LNCAP (cell line): ENCODE results near the gene ESRRA.
A peak's percentile ranks its signal among the peaks of the same experiment; 100 is the strongest.

Experiments
- TF ChIP-seq, protein P1 (sequence below): fragments of 450-650 bp; IDR thresholded peaks from 2 replicates; pipeline ENCODE4 v1.5.1; 2017; ENCODE audit warnings: mild to moderate bottlenecking

The ESRRA gene

DNA sequence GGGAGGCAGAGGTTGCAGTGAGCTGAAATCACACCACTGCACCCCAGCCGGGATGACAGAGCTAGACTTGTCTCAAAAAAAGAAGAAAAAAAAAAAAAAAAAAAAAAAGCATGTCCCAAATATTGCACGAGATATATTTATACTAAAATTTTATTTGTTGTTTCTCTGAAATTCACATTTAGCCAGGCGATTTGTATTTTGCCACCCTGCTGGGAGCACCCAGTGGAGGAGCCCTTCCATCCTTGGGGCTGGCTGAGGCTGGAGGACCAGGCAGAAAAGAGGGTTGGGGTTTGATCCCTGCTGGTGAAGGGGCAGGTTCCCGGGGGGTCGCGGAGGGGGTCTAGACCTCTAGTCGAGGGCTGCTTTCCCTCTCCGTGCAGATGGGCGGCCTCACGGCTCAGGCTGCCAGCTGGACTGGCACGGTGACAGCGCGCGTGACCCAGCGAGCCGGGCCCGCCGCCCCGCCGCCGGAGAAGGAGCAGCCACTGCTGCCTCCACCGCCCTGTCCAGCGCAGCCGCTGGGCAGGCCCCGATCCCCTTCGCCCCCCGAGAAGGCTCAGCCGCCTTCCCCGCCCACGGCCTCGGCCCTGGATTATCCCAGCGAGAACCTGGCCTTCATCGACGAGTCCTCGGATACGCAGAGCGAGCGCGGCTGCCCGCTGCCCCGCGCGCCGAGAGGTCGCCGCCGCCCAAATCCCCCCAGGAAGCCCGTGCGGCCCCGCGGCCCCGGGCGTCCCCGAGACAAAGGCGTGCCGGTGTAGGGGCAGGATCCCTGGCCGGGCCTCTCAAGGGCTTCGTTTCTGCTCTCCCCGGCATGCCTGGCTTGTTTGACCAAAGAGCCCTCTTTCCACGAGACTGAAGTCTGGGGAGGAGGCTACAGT, 6.1 kb upstream of the ESRRA start:
- TF ChIP-seq, protein P1, sequence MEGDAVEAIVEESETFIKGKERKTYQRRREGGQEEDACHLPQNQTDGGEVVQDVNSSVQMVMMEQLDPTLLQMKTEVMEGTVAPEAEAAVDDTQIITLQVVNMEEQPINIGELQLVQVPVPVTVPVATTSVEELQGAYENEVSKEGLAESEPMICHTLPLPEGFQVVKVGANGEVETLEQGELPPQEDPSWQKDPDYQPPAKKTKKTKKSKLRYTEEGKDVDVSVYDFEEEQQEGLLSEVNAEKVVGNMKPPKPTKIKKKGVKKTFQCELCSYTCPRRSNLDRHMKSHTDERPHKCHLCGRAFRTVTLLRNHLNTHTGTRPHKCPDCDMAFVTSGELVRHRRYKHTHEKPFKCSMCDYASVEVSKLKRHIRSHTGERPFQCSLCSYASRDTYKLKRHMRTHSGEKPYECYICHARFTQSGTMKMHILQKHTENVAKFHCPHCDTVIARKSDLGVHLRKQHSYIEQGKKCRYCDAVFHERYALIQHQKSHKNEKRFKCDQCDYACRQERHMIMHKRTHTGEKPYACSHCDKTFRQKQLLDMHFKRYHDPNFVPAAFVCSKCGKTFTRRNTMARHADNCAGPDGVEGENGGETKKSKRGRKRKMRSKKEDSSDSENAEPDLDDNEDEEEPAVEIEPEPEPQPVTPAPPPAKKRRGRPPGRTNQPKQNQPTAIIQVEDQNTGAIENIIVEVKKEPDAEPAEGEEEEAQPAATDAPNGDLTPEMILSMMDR = no peak

DNA sequence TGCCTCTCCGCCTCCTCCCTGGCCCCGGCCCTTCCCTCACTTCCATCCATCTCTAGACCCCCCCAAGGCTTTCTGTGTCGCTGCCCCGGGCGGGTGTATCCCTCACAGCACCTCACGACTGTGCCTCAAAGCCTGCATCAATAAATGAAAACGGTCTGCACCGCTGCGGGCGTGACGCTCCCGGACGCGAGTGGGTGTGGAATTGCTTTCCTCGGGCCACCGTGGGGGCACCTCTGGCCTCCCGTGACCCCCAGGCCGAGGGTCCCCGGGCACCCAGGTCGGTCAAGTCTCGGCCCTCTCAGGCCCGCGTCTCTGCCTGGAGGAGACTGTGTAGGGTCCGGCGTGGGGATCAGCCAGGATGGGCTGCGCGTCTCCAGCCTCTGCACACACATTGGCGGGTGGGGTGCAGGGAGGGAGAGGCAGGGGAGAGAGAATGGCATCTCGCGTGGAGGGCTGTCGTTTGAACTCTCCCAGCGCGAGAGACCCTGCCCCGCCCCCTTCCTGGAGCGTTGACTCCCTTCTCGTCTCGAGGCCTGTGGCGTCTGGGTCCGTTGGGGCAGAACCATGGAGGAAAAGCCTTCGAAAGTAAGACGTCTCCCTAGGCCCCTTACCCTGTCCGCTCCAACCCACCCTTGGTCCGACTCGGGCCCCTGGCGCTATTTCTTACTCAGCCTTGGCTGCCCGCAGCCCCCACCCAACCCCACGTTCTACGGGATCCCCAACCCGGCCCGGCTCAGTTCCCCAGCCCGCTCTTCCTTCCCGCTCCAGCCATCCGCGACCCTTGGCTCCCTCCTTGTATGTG, 5.3 kb upstream of the ESRRA start, which contains the start of gene CATSPERZ:
Gene CATSPERZ (plus strand): TSS at position 512 of the 802 bp plus-strand sequence. CDS start 53 bp downstream, at position 565.
- TF ChIP-seq, protein P1 = no peak

DNA sequence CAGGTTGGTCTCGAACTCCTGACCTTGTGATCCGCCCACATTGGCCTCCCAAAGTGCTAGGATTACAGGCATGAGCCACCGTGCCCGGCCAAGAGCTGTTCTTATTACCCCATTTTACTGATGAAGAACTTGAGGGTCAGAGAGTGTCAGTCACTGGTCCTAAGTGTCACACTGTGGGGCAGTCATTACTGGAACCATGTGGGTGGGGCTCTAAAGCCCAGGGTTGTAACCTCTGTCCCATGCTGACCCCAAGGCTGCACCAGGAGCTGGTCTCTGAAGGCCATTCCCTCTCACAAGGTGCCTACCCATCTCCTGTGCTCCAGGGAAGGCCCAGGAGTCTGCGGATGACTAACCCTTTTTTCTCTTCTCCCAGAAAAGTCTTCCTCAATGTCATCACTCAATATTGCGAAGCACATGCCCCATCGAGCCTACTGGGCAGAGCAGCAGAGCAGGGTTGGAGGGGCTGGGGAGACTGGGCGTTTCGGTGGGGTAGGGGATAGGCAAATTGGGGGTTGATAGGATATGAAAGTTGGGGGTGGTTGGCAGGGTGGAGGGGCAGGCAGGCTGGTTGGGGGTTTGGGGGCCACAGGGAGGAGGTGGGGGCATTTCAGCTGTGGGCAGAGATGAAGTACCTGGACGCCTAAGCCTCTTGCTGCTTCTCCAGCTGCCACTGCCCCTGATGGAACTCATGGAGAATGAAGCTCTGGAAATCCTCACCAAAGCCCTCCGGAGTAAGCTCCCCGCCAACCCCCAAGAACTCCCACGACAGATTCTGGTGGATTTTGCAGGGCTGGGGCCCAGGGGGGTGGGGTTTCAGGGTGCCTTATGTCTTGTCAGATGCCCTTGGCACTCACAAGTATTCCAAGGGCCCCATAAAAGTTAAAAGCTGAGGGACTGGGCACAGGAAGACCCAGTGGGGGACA, 2.0 kb upstream of the ESRRA start:
- TF ChIP-seq, protein P1 = no peak

DNA sequence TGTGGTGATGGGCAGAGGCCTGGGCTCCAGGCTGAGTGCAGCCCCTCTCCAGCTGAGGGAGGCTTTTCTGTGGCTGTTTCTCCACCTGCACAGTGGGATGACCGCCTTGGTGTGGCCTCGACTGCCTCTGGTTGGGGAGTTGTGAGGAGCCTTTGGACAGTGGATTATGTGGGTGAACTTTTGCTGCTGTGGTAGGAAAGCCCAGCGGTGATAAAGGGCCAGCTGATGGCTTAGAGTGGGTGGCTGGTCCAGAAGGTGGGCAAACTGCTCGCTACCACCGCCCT, 1.4 kb upstream of the ESRRA start:
- TF ChIP-seq, protein P1 = no peak

DNA sequence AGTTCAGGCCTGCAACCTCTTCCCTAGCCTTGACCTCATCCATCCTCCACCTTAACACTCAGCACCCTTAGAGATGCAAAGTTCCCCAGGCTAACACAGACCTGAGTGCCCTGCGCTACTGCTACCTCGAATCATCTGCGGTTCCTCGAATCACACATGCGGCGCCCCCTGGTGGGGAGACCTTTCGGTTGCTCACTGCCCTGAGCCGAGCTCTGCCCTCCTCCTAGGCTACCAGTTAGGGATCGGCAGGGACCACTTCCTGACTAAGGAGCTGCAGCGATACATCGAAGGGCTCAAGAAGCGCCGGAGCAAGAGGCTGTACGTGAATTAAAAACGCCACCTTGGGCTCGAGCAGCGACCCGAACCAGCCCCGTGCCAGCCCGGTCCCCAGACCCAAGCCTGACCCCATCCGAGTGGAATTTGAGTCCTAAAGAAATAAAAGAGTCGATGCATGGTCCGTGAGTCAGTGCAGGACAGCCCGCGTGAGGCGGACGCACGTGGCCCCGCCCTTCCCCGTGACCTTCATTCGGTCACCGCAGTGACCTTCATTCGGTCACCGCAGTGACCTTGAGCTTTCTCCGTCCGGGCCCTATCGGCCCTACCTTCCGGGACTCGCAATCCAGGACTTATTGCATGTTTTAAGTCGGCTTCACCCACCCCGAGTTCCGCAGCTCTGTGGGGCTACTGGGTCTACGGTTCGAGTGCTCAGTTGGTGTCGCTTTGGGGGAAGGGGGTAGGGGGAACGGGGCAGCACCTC, 830 bp upstream of the ESRRA start:
- TF ChIP-seq, protein P1 = peak; percentile 87

DNA sequence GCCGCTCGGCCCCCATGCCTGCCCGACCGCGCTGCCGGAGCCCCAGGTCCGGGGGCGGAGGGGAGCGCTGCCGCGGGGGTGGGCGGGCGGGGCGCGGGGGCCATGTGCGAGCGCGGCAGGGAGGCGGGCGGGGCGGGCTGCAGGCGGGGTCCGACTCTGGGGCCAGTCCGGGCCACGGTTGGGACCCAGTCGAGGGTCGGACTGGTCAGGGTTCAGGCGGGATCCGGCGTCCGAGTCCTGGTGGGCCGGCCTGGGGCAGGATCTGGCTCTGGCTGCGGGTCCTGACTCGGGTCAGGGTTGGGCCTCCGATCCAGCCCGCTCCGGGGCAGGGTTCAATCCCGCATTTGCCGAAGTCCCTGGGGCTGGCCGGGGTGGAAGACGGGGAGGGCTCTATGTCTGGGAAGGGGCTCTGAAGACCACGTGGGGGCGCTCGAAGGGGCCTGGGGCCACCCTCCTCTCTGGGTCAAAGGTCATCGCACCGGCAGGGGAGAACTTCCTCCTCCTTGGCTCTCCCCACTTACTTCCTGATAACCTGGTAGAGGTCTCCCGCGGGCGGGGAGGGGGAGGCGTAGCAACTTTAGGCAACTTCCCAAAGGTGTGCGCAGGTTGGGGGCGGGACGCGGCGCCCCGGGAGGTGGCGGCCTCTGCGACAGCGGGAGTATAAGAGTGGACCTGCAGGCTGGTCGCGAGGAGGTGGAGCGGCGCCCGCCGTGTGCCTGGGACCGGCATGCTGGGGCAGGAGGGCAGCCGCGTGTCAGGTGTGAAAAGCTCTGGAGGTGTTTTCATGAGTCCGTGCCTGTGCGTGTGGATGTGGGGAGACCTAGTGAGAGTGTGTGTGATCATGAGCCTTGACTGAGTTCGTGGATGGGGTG, 603 bp downstream of the ESRRA start:
- TF ChIP-seq, protein P1 = peak; percentile 48
